Thoracic aorta (tissue), 2 donors: ENCODE data around the gene RBFOX2. TPM values are rescaled to one million over a fixed set of nuclear protein-coding genes. Genes with fewer than 3 reads are reported as not detected.
"Not testable (repeated sequence)": the region's sequence is repeated elsewhere in the genome, so short reads cannot be mapped to it uniquely, and the experiment has no call there.

Experiments
- ATAC-seq: fragments of 150-250 bp; one replicate; pipeline ENCODE4 v1.8.0; 2017; ENCODE audit warnings: low read depth; ENCODE audit not compliant: insufficient number of reproducible peaks, low FRiP score
- DNase-seq: peaks from one replicate; pipeline ENCODE4 v3.0.0-alpha.2; 2020; ENCODE audit warnings: low spot score
- H3K27ac ChIP-seq, 2 donors: fragments of 200-600 bp; sonication (generic); 1 replicate in 1 of 2; 2 replicates in 1 of 2; pipeline ENCODE4 v1.5.1; 2016; ENCODE audit warnings: mild to moderate bottlenecking in 2 of 2, moderate library complexity in 2 of 2
- H3K27me3 ChIP-seq: fragments of 200-600 bp; sonication (generic); replicated peaks from 2 replicates; pipeline ENCODE4 v1.6.0; 2016; ENCODE audit warnings: mild to moderate bottlenecking; ENCODE audit not compliant: insufficient read depth
- H3K36me3 ChIP-seq: fragments of 200-600 bp; sonication (generic); one replicate; pipeline ENCODE4 v1.5.1; 2016
- H3K4me1 ChIP-seq, 2 donors: fragments of 200-600 bp; sonication (generic); 1 replicate in 1 of 2; 2 replicates in 1 of 2; pipeline versions ENCODE4 v1.5.1 to v1.6.0; 2016; ENCODE audit warnings: low read depth in 2 of 2, mild to moderate bottlenecking in 1 of 2; ENCODE audit not compliant: control insufficient read depth in 1 of 2
- H3K4me3 ChIP-seq: fragments of 200-600 bp; sonication (generic); 2 replicates; pipeline ENCODE4 v1.5.1; 2016; ENCODE audit warnings: mild to moderate bottlenecking
- H3K9me3 ChIP-seq: fragments of 200-600 bp; sonication (generic); 2 replicates; pipeline ENCODE4 v1.5.1; 2016
- total RNA-seq, 2 donors: library from RNA; depleted of rRNA; stranded (reverse); fragments of >200 nt; gene quantifications; one replicate each; pipeline versions ENCODE4 v1.1.0 to v1.2.3, GENCODE V29; 2016
- TF ChIP-seq, protein P1 (sequence below): fragments of 200-600 bp; sonication (generic); IDR thresholded peaks from one replicate; pipeline ENCODE4 v1.5.1; 2019; ENCODE audit warnings: antibody characterized with exemption

The RBFOX2 gene
- total RNA-seq, 2 donors from 2014 or later = 117 to 143 TPM

DNA sequence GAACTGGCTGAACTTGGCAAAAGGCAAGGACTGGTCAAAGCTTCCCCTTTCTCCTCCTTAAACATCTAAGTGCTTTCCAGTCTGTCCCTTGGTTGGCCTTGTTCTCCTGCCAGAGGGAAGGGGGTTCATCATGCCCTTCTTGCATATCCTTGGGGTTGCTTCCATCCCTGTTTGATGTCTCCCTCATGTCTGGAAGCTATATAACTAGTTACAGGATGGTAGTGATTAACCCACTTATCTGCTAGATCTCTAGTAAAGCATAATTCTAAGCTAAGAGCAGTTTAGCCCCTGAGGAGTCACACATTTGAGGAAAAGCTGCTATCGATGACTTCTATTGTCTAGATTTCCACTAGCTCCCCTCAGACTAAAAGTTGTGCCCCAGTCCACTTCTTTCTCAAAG, 288.0 kb downstream of the RBFOX2 start:
- H3K27ac ChIP-seq = peak overlapping the region in 1 of 2 donors; percentile 8
- H3K4me1 ChIP-seq = peaks cover 0 to 14% of the 10 kb centered on the region in 2 donors
- H3K36me3 ChIP-seq = peaks cover 16% of the 10 kb centered on the region
- H3K4me3 ChIP-seq = no peak overlapping the region
- ATAC-seq (no peak), DNase-seq (no peak)
- no peaks in the 10 kb centered on the region for H3K27me3 ChIP-seq
- no peaks in the 10 kb centered on the region for H3K9me3 ChIP-seq
- TF ChIP-seq, protein P1, sequence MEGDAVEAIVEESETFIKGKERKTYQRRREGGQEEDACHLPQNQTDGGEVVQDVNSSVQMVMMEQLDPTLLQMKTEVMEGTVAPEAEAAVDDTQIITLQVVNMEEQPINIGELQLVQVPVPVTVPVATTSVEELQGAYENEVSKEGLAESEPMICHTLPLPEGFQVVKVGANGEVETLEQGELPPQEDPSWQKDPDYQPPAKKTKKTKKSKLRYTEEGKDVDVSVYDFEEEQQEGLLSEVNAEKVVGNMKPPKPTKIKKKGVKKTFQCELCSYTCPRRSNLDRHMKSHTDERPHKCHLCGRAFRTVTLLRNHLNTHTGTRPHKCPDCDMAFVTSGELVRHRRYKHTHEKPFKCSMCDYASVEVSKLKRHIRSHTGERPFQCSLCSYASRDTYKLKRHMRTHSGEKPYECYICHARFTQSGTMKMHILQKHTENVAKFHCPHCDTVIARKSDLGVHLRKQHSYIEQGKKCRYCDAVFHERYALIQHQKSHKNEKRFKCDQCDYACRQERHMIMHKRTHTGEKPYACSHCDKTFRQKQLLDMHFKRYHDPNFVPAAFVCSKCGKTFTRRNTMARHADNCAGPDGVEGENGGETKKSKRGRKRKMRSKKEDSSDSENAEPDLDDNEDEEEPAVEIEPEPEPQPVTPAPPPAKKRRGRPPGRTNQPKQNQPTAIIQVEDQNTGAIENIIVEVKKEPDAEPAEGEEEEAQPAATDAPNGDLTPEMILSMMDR = no peak

- H3K9me3 ChIP-seq = no peaks in the 10 kb centered on the region
- no peaks in the 10 kb centered on the region for H3K27me3 ChIP-seq
- DNase-seq (no peak), ATAC-seq (no peak)
- H3K4me3 ChIP-seq = no peak overlapping the region
- TF ChIP-seq, protein P1 = no peak
- H3K27ac ChIP-seq = peak overlapping the region; percentile 5 to 25
- peaks cover 0 to 14% of the 10 kb centered on the region in 2 donors for H3K4me1 ChIP-seq
- peaks cover 16% of the 10 kb centered on the region for H3K36me3 ChIP-seq
Observed at GRCh38 chr22:35739931-35740380, 288.7 kb downstream of the RBFOX2 start.

- ATAC-seq = no peak
- H3K4me3 ChIP-seq = no peak overlapping the region
- DNase-seq = no peak
- H3K9me3 ChIP-seq = no peaks in the 10 kb centered on the region
- H3K27me3 ChIP-seq = no peaks in the 10 kb centered on the region
- peaks cover 12% of the 10 kb centered on the region for H3K36me3 ChIP-seq
- peaks cover 0 to 14% of the 10 kb centered on the region in 2 donors for H3K4me1 ChIP-seq
- TF ChIP-seq, protein P1 = peak; percentile 57
- peak overlapping the region; percentile 5 to 27 for H3K27ac ChIP-seq
Observed at GRCh38 chr22:35739076-35739930, 289.3 kb downstream of the RBFOX2 start.

DNA sequence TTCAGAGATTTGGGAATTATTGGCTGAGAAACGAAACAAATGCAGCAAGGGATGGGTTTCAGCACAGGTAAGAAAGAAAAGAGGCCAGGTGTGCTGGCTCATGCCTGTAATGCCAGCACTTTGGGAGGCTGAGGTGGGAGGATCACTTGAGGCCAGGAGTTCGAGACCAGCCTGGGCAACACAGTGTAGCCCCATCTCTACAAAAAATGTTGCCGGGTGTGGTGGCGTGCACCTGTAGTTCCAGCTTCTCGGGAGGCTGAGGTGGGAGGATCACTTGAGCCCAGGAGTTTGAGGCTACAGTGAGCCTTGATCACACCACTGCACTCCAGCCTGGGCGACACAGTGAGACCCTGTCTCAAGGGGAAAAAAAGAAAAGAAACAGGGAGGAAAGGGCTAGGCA, 290.7 kb downstream of the RBFOX2 start:
- ATAC-seq, H3K27ac ChIP-seq, H3K4me3 ChIP-seq, DNase-seq, H3K27me3 ChIP-seq, H3K9me3 ChIP-seq, H3K36me3 ChIP-seq: not testable (repeated sequence)
- peaks cover 0 to 14% of the 10 kb centered on the region in 2 donors for H3K4me1 ChIP-seq

DNA sequence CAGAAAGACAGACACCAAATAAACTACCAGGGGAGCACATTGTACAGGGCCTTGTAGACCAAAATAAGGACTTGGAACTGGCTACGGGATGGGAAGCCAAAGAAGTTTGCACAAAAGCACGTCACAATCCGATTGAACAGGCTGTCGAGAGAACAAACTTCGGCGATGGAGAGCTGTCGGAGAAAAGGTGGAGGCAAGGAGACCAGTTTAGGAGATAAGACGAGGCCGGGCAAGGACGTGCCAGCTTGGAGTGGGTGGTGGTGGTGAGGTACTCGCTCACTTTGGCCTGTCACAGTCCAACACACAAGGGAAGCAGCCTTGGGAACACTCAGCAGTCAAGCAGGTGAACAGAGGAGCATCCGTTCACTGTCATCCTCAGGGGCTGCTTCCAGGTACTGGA, 291.9 kb downstream of the RBFOX2 start:
- Histone ChIP-seq H3K4me1 (peaks cover 0 to 14% of the 10 kb centered on the region in 2 donors), H3K9me3 (no peaks in the 10 kb centered on the region), H3K27ac (no peak overlapping the region), H3K27me3 (no peaks in the 10 kb centered on the region), H3K36me3 (no peaks in the 10 kb centered on the region), H3K4me3 (no peak overlapping the region)
- DNase-seq (no peak), ATAC-seq (no peak)
- TF ChIP-seq, protein P1 = no peak
